T-cell (primary cell): ENCODE measurements around the gene CFAP70. TPM values are rescaled to one million over a fixed set of nuclear protein-coding genes. Genes with fewer than 3 reads are reported as not detected.

Experiments
- ATAC-seq, 4 experiments: fragments of 200-7000 bp in 3 of 4; fragments of 150-1000 bp in 1 of 4; cut with Tn5 transposase; replicated peaks in 1 of 4; 1 replicate in 3 of 4; 2 replicates in 1 of 4; pipeline ENCODE4 v1.10.0; 2021; ENCODE audit warnings: moderate library complexity in 3 of 4, mild to moderate bottlenecking in 2 of 4, moderate number of reproducible peaks in 1 of 4
- CTCF ChIA-PET, 2 donors: fragments of 300-600 bp; sonication (Branson Sonifier 250); formaldehyde crosslinking; loops; one replicate each; lab custom pipeline; 2022; ENCODE audit warnings: antibody characterized with exemption in 2 of 2; lab: Charles Lee
- POLR2A ChIA-PET, 2 donors: fragments of 300-600 bp; sonication (Branson Sonifier 250); formaldehyde crosslinking; loops; one replicate each; lab custom pipeline; 2022; ENCODE audit warnings: antibody characterized with exemption in 2 of 2; lab: Charles Lee
- DNase-seq, 35 experiments: peaks; one replicate each; pipeline versions ENCODE4 v3.0.0 to v3.0.0-alpha.2; 2013 to 2023
- H3K27ac ChIP-seq: one replicate; pipeline ENCODE4 v1.5.1; 2013; ENCODE audit warnings: low read length
- H3K27me3 ChIP-seq, 2 experiments: replicated peaks in 1 of 2; 1 replicate in 1 of 2; 2 replicates in 1 of 2; pipeline versions ENCODE4 v1.6.1 to v1.7.0; 2013; ENCODE audit warnings: low read length in 1 of 2, mixed read lengths in 1 of 2; ENCODE audit not compliant: control insufficient read depth in 2 of 2, insufficient read depth in 2 of 2; ENCODE audit errors: extremely low read depth in 1 of 2
- H3K36me3 ChIP-seq, 2 donors: 1 replicate in 1 of 2; 2 replicates in 1 of 2; pipeline versions ENCODE4 v1.6.1 to v1.7.0; 2013; ENCODE audit warnings: low read length in 1 of 2; ENCODE audit not compliant: control insufficient read depth in 2 of 2, insufficient read depth in 1 of 2; ENCODE audit errors: extremely low read depth in 1 of 2
- H3K4me1 ChIP-seq, 2 experiments: 1 replicate in 1 of 2; 2 replicates in 1 of 2; pipeline versions ENCODE4 v1.6.1 to v1.7.0; 2013; ENCODE audit warnings: low read length in 2 of 2, mixed read lengths in 1 of 2; ENCODE audit not compliant: insufficient read depth in 2 of 2, control insufficient read depth in 1 of 2; ENCODE audit errors: extremely low read depth in 1 of 2
- H3K4me3 ChIP-seq, 2 donors: 1 replicate in 1 of 2; 2 replicates in 1 of 2; pipeline versions ENCODE4 v1.5.1 to v1.7.0; 2013; ENCODE audit warnings: mild to moderate bottlenecking in 2 of 2, low read length in 1 of 2, moderate library complexity in 1 of 2; ENCODE audit not compliant: control insufficient read depth in 1 of 2; ENCODE audit errors: extremely low read depth in 1 of 2
- H3K9me3 ChIP-seq: 2 replicates; pipeline ENCODE4 v1.7.0; 2013
- H3K27ac Mint-ChIP-seq, 2 donors: one replicate each; pipeline ENCODE4 v1.8.0; 2020 to 2021; ENCODE audit warnings: mild to moderate bottlenecking in 2 of 2, mixed read lengths in 2 of 2
- H3K27me3 Mint-ChIP-seq, 2 donors: one replicate each; pipeline ENCODE4 v1.8.0; 2021 to 2022; ENCODE audit warnings: mixed read lengths in 2 of 2
- H3K36me3 Mint-ChIP-seq: one replicate; pipeline ENCODE4 v1.8.0; 2021; ENCODE audit warnings: mixed read lengths
- H3K4me1 Mint-ChIP-seq, 3 donors: one replicate each; pipeline ENCODE4 v1.8.0; 2020 to 2022; ENCODE audit warnings: mixed read lengths in 3 of 3, mild to moderate bottlenecking in 1 of 3
- H3K4me3 Mint-ChIP-seq, 3 donors: one replicate each; pipeline ENCODE4 v1.8.0; 2020 to 2022; ENCODE audit warnings: mild to moderate bottlenecking in 3 of 3, mixed read lengths in 3 of 3, moderate library complexity in 3 of 3
- H3K9me3 Mint-ChIP-seq, 3 donors: one replicate each; pipeline ENCODE4 v1.8.0; 2020 to 2022; ENCODE audit warnings: mixed read lengths in 3 of 3
- WGBS: methylation state at CpG from one replicate; pipeline ENCODE4 v1.1.5; 2013; ENCODE audit warnings: missing lambda C conversion rate; ENCODE audit not compliant: insufficient coverage; 5-methylcytosine and 5-hydroxymethylcytosine counted together
- total RNA-seq, 35 experiments: library from RNA in 6 of 35; stranded (reverse) in 6 of 35; fragments of 120-200 nt in 1 of 35; gene quantifications; one replicate each; pipeline versions ENCODE4 v1.2.1 to v1.2.4 and lab custom pipeline; 2013 to 2026

Gene CFAP70
- total RNA-seq, 5 donors from 2014 or later (not counting 1 experiment from before 2014, with no cell fraction given) = 1.9 to 4.0 (median 3.2) TPM

DNA sequence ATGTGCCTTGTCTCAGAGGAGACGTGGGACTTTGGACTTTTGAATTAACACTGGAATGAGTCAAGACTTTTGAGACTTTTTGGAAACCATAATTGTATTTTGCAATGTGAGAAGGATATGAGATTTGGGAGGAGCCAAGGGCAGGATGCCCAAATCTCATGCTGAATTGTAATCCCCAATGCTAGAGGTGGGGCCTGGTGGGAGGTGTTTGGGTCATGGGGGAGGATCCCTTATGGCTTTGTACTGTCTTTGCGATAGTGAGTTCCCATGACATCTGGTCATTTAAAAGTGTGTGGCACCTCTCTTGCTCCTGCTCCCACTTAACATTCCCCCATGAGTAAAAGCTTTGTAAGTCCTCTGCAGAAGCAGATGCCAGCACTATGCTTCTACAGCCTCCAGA is 150.8 kb downstream of the CFAP70 start:
- H3K27ac Mint-ChIP-seq = no peak overlapping the region
- ChIA-PET CTCF (no interaction called here), POLR2A (no interaction called here)
- H3K27ac ChIP-seq = no peak overlapping the region
- H3K27me3 Mint-ChIP-seq = no peaks in the 10 kb centered on the region
- no peak overlapping the region for H3K4me3 Mint-ChIP-seq
- H3K27me3 ChIP-seq = no peaks in the 10 kb centered on the region
- H3K36me3 ChIP-seq = peaks cover 5 to 12% of the 10 kb centered on the region in 2 donors
- ATAC-seq (no peak), DNase-seq (no peak)
- H3K36me3 Mint-ChIP-seq = peaks cover 40% of the 10 kb centered on the region
- 88% methylated on average over 2 of the region's 2 CpGs for WGBS
- no peaks in the 10 kb centered on the region for H3K9me3 ChIP-seq
- no peak overlapping the region for H3K4me3 ChIP-seq
- no peaks in the 10 kb centered on the region for H3K4me1 Mint-ChIP-seq
- no peaks in the 10 kb centered on the region for H3K4me1 ChIP-seq
- H3K9me3 Mint-ChIP-seq = peaks cover 0 to 5% (median 5%) of the 10 kb centered on the region in 3 donors

DNA sequence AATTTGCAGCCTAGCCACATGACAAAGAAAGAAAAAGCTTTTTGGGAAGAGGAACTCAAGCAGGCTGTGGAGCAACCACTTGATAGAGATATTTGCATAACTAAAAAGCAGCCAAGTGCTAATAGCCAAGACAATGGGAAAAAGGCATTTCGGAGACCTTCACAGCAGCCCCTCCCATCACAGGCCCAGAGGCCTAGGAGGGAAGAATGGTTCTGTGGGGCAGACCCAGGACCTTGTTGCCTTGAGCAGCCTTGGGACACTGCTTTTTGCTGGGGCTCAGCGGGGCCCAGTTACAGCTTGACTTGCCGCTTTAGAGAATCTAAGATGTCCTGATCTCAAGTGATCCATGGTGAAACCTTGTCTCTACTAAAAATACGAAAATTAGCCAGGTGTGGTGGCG is 152.3 kb downstream of the CFAP70 start:
- H3K9me3 ChIP-seq = no peaks in the 10 kb centered on the region
- H3K36me3 ChIP-seq = peaks cover 5 to 12% of the 10 kb centered on the region in 2 donors
- H3K27ac ChIP-seq = no peak overlapping the region
- no peak for ATAC-seq
- H3K27me3 ChIP-seq = no peaks in the 10 kb centered on the region
- no peak overlapping the region for H3K4me3 ChIP-seq
- WGBS = 93% methylated on average over 2 of the region's 5 CpGs
- H3K36me3 Mint-ChIP-seq = peaks cover 37% of the 10 kb centered on the region
- ChIA-PET CTCF (no interaction called here), POLR2A (no interaction called here)
- H3K4me1 ChIP-seq = no peaks in the 10 kb centered on the region
- DNase-seq = no peak
- no peak overlapping the region for H3K27ac Mint-ChIP-seq
- H3K4me3 Mint-ChIP-seq = no peak overlapping the region
- no peaks in the 10 kb centered on the region for H3K27me3 Mint-ChIP-seq
- H3K9me3 Mint-ChIP-seq = peaks cover 0 to 5% (median 5%) of the 10 kb centered on the region in 3 donors
- H3K4me1 Mint-ChIP-seq = no peaks in the 10 kb centered on the region

GRCh38 chr10:73205890-73206289 is 152.8 kb downstream of the CFAP70 start:
- no peak for DNase-seq
- H3K27ac ChIP-seq = no peak overlapping the region
- ChIA-PET CTCF (no interaction called here), POLR2A (no interaction called here)
- Mint-ChIP-seq H3K27ac (no peak overlapping the region), H3K27me3 (no peaks in the 10 kb centered on the region), H3K9me3 (peaks cover 0 to 5% (median 5%) of the 10 kb centered on the region in 3 donors), H3K4me3 (no peak overlapping the region), H3K36me3 (peaks cover 37% of the 10 kb centered on the region), H3K4me1 (no peaks in the 10 kb centered on the region)
- H3K36me3 ChIP-seq = peaks cover 5 to 12% of the 10 kb centered on the region in 2 donors
- no peak for ATAC-seq
- no peak overlapping the region for H3K4me3 ChIP-seq
- no peaks in the 10 kb centered on the region for H3K9me3 ChIP-seq
- no CpG with 5 or more reads among the region's 1 CpG for WGBS
- H3K27me3 ChIP-seq = no peaks in the 10 kb centered on the region
- no peaks in the 10 kb centered on the region for H3K4me1 ChIP-seq

- Mint-ChIP-seq H3K27me3 (no peaks in the 10 kb centered on the region), H3K36me3 (peaks cover 37% of the 10 kb centered on the region), H3K4me1 (no peaks in the 10 kb centered on the region), H3K9me3 (peaks cover 0 to 5% (median 5%) of the 10 kb centered on the region in 3 donors), H3K4me3 (no peak overlapping the region), H3K27ac (no peak overlapping the region)
- Histone ChIP-seq H3K27me3 (no peaks in the 10 kb centered on the region), H3K36me3 (peaks cover under 1 to 6% of the 10 kb centered on the region in 2 donors), H3K9me3 (no peaks in the 10 kb centered on the region), H3K4me3 (no peak overlapping the region), H3K27ac (no peak overlapping the region), H3K4me1 (no peaks in the 10 kb centered on the region)
- DNase-seq = no peak
- no CpG with 5 or more reads among the region's 3 CpGs for WGBS
- ChIA-PET POLR2A (no interaction called here), CTCF (no interaction called here)
- no peak for ATAC-seq
Measured at GRCh38 chr10:73205081-73205480, 153.6 kb downstream of the CFAP70 start.

Other genes starting within 250 kb of the CFAP70 start
- gene NUDT13, start 248.4 kb downstream of the CFAP70 start, total RNA-seq = 1 to 10 TPM in 4 of 5 donors, under 1 TPM in 1; 0.49 to 3.3 (median 2.2) TPM
- gene ECD, start 190.9 kb downstream of the CFAP70 start, total RNA-seq = 10 to 100 TPM; 26.3 to 46.8 (median 31.2) TPM
- 10 to 100 TPM; 14.0 to 16.6 (median 15.8) TPM for gene FAM149B1, start 190.7 kb downstream of the CFAP70 start, total RNA-seq
- 10 to 100 TPM; 17.1 to 26.2 (median 23.1) TPM for gene DNAJC9, start 111.6 kb downstream of the CFAP70 start, total RNA-seq
- gene MRPS16, start 106.2 kb downstream of the CFAP70 start, total RNA-seq = 10 to 100 TPM; 33.3 to 56.5 (median 55.2) TPM
- 100 to 1,000 TPM in 2 of 5 donors, 10 to 100 TPM in 3; 84.3 to 109 (median 97.6) TPM for gene ANXA7, start 55.2 kb upstream of the CFAP70 start, total RNA-seq
- 1 to 10 TPM; 3.7 to 4.7 (median 4.6) TPM for gene MSS51, start 74.7 kb upstream of the CFAP70 start, total RNA-seq
- 10 to 100 TPM; 35.5 to 39.5 (median 37.0) TPM for gene PPP3CB, start 137.2 kb upstream of the CFAP70 start, total RNA-seq
- gene USP54, start 232.5 kb upstream of the CFAP70 start, total RNA-seq = 1 to 10 TPM; 4.2 to 6.6 (median 5.5) TPM